ENCODE data around the gene PARD6B. TPM values are rescaled to one million over a fixed set of nuclear protein-coding genes. Genes with fewer than 3 reads are reported as not detected.
A peak's percentile ranks its signal among the peaks of the same experiment; 100 is the strongest.

Gene PARD6B
- total and polyA plus RNA-seq, 2 of the 13 experiments (the other 11 are each of a cell fraction or from before 2014, with no cell fraction given), result 6.9 to 22.2 TPM

DNA sequence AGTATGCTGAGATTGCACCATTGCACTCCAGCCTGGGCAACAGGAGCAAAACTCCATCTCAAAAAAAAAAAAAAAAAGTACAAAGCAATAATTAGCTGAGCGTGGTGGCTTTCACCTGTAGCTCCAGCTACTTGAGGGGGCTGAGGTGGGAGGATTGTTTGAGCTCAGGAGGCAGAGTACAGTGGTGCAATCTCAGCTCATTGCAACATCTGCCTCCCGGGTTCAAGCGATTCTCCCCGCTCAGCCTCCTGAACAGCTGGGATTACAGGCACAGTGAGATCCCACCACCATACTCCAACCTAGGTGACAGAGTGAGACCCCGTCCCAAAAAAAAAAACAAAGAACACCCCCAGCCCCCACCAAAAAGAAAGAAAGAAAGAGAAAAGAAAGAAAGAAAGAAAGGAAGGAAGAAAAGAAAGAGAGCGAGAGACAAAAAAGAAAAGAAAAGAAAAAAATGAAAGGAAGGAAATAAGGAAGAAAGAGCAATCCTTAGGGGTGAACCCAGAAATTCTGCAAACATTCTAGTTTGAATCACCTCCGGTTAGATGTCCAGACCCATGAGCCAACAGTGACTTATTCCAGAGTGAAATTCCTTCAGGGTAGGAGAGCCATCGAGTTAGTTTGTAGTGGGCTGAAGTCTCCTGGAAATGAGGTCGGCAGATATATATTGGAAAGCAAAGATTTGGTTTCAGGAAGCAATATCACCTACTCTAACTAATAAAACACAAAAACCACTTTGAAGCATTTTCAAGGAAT, 36.8 kb upstream of the PARD6B start:
- ATAC-seq (no peak), DNase-seq (ENCODE audit: low spot score) (peak; percentile 47), FAIRE-seq (no peak)
- no peak overlapping the region for H3K4me3 ChIP-seq (replicated peaks in 1 of 3; ENCODE audit: insufficient read depth in 1 of 3, low read depth in 2 of 3, low read length in 3 of 3)
- H3K9ac ChIP-seq (ENCODE audit: insufficient read depth, low read depth, low read length), result no peak overlapping the region
- peaks cover 48% of the 10 kb centered on the region for H3K4me1 ChIP-seq (ENCODE audit: insufficient read depth, low read length)
- in situ Hi-C loops (cut with HindIII; ENCODE audit: extremely low pct_ligation_motif_present, low pct_unique_long_range_greater_than_20kb) (no loop called here), intact Hi-C loops (cut with micrococcal nuclease; ENCODE audit: unreplicated experiment) (no loop called here)
- WGBS (ENCODE audit: low lambda C conversion rate), result 8% methylated on average over 9 of the region's 9 CpGs
- no TSS peak for BruUV-seq (replicated peaks)
- no peak overlapping the region for H3K27ac ChIP-seq (ENCODE audit: extremely low read length, insufficient read depth, low read length)
- no peaks in the 10 kb centered on the region for H3K79me2 ChIP-seq (ENCODE audit: insufficient read depth, low read length)
- H2AFZ ChIP-seq (ENCODE audit: low read length), result no peak overlapping the region
- ChIA-PET POLR2A (no interaction called here), CTCF (ENCODE audit: low intra/inter-chr PET ratio, low total read pairs) (no interaction called here)
- H3K4me2 ChIP-seq (ENCODE audit: low read depth, low read length), result peak overlapping the region; percentile 12
- no peaks in the 10 kb centered on the region for H4K20me1 ChIP-seq (ENCODE audit: insufficient read depth, low read length)
- peaks cover 19 to 48% of the 10 kb centered on the region in 2 experiments for H3K27me3 ChIP-seq (ENCODE audit: control insufficient read depth in 1 of 2, insufficient read depth in 2 of 2, low read length in 2 of 2)
- H3K9me3 ChIP-seq (ENCODE audit: low read length), result no peaks in the 10 kb centered on the region
- H3K36me3 ChIP-seq (replicated peaks in 1 of 2; ENCODE audit: control insufficient read depth in 1 of 2, insufficient read depth in 2 of 2, low read length in 2 of 2), result no peaks in the 10 kb centered on the region
- TF ChIP-seq ADNP (CRISPR knock-in tag; IDR thresholded peaks at IDR 0.05) (0 out of 2 replicates have a peak, but pooled peaks have one; percentile 55), ARNTL (CRISPR knock-in tag; IDR thresholded peaks at IDR 0.05) (no peak), NRL (CRISPR knock-in tag; IDR thresholded peaks at IDR 0.05; ENCODE audit: borderline replicate concordance) (no peak), ZMYM4 (CRISPR knock-in tag; IDR thresholded peaks at IDR 0.05) (no peak), NONO (IDR thresholded peaks at IDR 0.05) (no peak), NONO (CRISPR knock-in tag; conservative IDR thresholded peaks at IDR 0.05) (no peak), SIN3B (IDR thresholded peaks at IDR 0.05; ENCODE audit: low read length) (no peak), ZNF329 (CRISPR knock-in tag; IDR thresholded peaks at IDR 0.05; ENCODE audit: low read depth) (no peak), GTF3A (CRISPR knock-in tag; conservative IDR thresholded peaks at IDR 0.05) (no peak), ZNF253 (CRISPR knock-in tag; IDR thresholded peaks at IDR 0.05; ENCODE audit: borderline replicate concordance) (no peak), ZNF136 (CRISPR knock-in tag; IDR thresholded peaks at IDR 0.05; ENCODE audit: low read depth) (no peak), ZNF549 (CRISPR knock-in tag; IDR thresholded peaks at IDR 0.05) (no peak), PLRG1 (conservative IDR thresholded peaks at IDR 0.05) (no peak), MED13 (CRISPR knock-in tag; IDR thresholded peaks at IDR 0.05) (no peak), ZNF124 (CRISPR knock-in tag; IDR thresholded peaks at IDR 0.05) (no peak)
- TF ChIP-seq, protein P1, sequence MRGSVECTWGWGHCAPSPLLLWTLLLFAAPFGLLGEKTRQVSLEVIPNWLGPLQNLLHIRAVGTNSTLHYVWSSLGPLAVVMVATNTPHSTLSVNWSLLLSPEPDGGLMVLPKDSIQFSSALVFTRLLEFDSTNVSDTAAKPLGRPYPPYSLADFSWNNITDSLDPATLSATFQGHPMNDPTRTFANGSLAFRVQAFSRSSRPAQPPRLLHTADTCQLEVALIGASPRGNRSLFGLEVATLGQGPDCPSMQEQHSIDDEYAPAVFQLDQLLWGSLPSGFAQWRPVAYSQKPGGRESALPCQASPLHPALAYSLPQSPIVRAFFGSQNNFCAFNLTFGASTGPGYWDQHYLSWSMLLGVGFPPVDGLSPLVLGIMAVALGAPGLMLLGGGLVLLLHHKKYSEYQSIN (CRISPR knock-in tag; IDR thresholded peaks at IDR 0.05; ENCODE audit: borderline replicate concordance), result no peak
- TF ChIP-seq, protein P2, sequence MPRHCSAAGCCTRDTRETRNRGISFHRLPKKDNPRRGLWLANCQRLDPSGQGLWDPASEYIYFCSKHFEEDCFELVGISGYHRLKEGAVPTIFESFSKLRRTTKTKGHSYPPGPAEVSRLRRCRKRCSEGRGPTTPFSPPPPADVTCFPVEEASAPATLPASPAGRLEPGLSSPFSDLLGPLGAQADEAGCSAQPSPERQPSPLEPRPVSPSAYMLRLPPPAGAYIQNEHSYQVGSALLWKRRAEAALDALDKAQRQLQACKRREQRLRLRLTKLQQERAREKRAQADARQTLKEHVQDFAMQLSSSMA (CRISPR knock-in tag; IDR thresholded peaks at IDR 0.05), result no peak
- TF ChIP-seq, protein P3, sequence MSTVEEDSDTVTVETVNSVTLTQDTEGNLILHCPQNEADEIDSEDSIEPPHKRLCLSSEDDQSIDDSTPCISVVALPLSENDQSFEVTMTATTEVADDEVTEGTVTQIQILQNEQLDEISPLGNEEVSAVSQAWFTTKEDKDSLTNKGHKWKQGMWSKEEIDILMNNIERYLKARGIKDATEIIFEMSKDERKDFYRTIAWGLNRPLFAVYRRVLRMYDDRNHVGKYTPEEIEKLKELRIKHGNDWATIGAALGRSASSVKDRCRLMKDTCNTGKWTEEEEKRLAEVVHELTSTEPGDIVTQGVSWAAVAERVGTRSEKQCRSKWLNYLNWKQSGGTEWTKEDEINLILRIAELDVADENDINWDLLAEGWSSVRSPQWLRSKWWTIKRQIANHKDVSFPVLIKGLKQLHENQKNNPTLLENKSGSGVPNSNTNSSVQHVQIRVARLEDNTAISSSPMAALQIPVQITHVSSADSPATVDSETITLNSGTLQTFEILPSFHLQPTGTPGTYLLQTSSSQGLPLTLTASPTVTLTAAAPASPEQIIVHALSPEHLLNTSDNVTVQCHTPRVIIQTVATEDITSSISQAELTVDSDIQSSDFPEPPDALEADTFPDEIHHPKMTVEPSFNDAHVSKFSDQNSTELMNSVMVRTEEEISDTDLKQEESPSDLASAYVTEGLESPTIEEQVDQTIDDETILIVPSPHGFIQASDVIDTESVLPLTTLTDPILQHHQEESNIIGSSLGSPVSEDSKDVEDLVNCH (CRISPR knock-in tag; IDR thresholded peaks at IDR 0.05), result no peak
- TF ChIP-seq, protein P4, sequence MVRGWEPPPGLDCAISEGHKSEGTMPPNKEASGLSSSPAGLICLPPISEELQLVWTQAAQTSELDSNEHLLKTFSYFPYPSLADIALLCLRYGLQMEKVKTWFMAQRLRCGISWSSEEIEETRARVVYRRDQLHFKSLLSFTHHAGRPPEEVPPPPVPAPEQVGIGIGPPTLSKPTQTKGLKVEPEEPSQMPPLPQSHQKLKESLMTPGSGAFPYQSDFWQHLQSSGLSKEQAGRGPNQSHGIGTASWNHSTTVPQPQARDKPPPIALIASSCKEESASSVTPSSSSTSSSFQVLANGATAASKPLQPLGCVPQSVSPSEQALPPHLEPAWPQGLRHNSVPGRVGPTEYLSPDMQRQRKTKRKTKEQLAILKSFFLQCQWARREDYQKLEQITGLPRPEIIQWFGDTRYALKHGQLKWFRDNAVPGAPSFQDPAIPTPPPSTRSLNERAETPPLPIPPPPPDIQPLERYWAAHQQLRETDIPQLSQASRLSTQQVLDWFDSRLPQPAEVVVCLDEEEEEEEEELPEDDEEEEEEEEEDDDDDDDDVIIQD (CRISPR knock-in tag; IDR thresholded peaks at IDR 0.05; ENCODE audit: low read depth), result no peak
- TF ChIP-seq, protein P5, sequence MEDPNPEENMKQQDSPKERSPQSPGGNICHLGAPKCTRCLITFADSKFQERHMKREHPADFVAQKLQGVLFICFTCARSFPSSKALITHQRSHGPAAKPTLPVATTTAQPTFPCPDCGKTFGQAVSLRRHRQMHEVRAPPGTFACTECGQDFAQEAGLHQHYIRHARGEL (CRISPR knock-in tag; IDR thresholded peaks at IDR 0.05), result no peak

All from HepG2 (cell line).